SIG-M5 treated with dmso at 0.1 percent for 504 hours (cell line): ENCODE data around the gene CDC37.

Experiments
- DNase-seq: peaks from one replicate; lab custom pipeline; 2025; ENCODE audit not compliant: unreplicated experiment; lab: John Stamatoyannopoulos, UW

The CDC37 gene

DNA sequence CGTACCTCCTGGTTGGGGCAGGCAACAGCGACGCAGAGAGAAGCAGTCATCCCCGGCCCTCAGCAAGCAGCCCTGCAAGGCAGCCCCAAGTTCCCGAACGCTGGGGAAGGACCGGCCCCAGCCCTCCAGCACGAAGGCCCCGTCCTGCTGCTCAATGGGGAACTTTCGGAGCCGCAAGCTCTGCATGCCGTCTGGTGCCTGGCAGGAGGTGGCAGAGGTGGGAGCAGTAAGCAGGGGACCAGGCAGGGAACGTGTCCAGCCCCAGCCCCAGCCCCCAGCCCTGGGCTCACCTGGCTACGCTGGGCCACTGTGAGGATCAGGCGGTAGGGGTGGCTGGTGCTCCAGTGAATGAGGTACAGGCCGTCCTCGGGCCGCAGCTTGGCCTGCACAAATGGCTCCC lies 41.1 kb downstream of the CDC37 start:
- no peak for DNase-seq

DNA sequence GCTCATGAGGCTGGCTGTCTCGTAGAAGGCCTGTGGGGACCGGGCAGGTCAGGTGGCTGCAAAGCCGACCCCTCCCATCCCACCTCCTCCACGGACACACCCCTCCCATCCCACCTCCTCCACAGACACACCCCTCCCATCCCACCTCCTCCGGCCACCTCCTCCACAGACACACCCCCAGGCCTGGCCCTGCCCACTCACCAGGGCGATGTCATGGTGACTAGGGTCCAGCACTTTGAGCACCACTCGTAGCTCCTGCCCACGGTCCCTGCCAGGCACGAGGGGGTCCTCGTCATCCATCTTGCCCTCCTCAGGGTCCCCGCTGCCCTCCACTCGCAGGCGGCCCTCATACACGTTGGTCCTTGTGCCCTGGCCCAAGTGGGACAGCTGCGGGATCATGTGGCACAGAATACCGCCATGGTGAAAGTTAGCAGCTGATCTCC lies 41.8 kb downstream of the CDC37 start:
- no peak for DNase-seq

- no peak for DNase-seq
Observed at GRCh38 chr19:10356431-10356830, 46.9 kb downstream of the CDC37 start.

DNA sequence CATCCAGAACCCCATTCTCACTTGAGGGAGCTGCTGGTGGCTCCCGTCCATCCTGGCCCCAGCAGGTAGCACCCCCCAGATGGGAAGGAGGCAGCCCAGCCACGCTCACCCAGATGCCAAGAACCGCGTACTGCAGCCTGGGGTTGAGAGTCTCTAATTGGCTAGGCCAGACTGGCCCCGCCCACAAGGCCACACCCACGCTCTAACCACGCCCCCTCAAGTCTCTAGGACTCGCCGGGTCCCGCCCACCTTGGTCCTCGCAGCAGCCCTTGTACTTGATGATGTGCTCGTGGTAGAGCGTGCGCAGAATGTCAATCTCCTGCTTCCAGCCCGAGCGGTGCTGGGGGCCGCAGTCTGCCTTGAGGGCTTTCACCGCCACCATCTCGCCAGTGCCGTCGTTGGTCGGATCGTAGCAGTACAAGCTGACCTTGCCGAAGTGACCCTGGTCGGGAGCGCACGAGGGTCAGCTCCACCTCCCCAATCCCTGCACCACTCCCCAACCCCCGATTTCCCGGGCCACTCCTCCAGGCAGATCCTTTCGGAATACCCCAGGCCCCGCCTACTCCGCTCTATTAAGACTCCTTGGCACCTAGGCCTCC lies 49.5 kb downstream of the CDC37 start:
- DNase-seq = no peak

GRCh38 chr19:10352764-10353671 lies 50.3 kb downstream of the CDC37 start:
- DNase-seq = no peak

GRCh38 chr19:10346509-10346908 lies 56.8 kb downstream of the CDC37 start:
- DNase-seq = peak; percentile 93

GRCh38 chr19:10344780-10345179 lies 58.6 kb downstream of the CDC37 start:
- no peak for DNase-seq

DNA sequence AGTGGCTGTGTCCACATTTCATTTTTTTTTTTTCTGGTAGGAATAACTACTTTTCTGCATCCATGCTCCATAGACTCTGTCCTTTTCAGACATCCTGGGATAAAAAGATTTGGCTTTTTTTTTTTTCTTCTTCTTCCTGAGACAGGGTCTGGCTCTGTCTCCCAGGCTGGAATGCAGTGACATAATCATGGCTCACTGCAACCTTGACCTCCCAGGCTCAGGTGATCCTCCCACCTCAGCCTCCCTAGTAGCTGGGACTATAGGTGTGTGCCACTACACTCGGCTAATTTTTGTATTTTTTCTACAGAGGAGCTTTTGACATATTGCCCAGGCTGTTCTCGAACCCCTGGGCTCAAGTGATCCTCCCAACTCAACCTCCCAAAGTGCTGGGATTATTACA lies 59.8 kb downstream of the CDC37 start:
- DNase-seq = no peak
